ENCODE measurements around the gene ALK. TPM values are rescaled to one million over a fixed set of nuclear protein-coding genes. Genes with fewer than 3 reads are reported as not detected.
"Not testable (repeated sequence)": the region's sequence is repeated elsewhere in the genome, so short reads cannot be mapped to it uniquely, and the experiment has no call there.

ALK gene
- polyA plus RNA-seq, 1 of the 3 experiments (the other 2 are of a cell fraction) = 0.30 TPM

DNA sequence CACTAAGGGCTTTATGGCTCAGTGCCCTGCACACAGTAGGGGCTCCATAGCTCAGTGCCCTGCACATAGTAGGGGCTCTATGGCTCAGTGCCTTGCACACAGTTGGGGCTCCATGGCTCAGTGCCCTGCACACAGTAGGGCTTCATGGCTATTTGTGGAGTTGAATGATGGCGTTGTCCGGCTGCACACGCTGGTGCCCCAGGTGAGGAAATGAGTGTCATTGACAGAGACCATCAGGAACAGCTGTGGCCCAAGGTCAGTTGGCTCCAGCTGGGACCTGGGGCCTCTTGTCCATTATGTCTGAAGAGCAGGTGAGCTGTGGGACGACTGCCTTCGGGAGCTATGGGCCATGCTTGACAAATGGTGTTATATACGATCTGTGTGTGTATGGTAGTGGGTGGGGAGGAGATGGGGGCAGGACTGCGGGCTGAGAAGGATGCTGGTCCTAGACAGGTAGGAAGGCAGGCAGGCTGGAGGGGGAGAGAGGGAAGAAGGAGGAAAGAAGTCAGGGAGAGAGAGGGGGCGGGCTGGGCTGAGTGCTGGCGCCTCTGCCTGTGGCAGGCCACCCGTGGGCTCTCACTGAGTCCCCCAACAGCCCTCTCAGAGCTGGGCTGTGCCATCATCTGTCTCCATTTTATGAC, 675.5 kb downstream of the ALK start:
- CTCF ChIA-PET = interaction anchor here (0.6 kb wide), 1 partner anchor 86 kb away, joined by 3 read pairs; no protein-coding TSS in a partner anchor
- Histone ChIP-seq H3F3A (replicated peaks; ENCODE audit: insufficient read depth) (no peaks in the 10 kb centered on the region), H3K27me3 (ENCODE audit: insufficient read depth) (peaks cover 7% of the 10 kb centered on the region)

GRCh38 chr2:29245035-29245741, 676.2 kb downstream of the ALK start:
- H3K4me3 ChIP-seq (ENCODE audit: low read depth in 2 of 2, low read length in 1 of 2); H4K20me1 ChIP-seq (ENCODE audit: insufficient read depth); H3K79me2 ChIP-seq (ENCODE audit: insufficient read depth); DNase-seq; CTCF ChIA-PET; H3K36me3 ChIP-seq (replicated peaks in 1 of 2; ENCODE audit: control insufficient read depth in 1 of 2, insufficient read depth in 2 of 2, low read length in 1 of 2); H3F3A ChIP-seq (replicated peaks; ENCODE audit: insufficient read depth); H2AFZ ChIP-seq (ENCODE audit: low read depth); H3K9me3 ChIP-seq; H3K9ac ChIP-seq; H3K27ac ChIP-seq (ENCODE audit: low read depth in 2 of 2, low read length in 1 of 2); H3K4me2 ChIP-seq; H3K9me2 ChIP-seq: not testable (repeated sequence)
- Histone ChIP-seq H3K27me3 (ENCODE audit: insufficient read depth) (peaks cover 12% of the 10 kb centered on the region), H3K4me1 (ENCODE audit: control insufficient read depth in 1 of 2, insufficient read depth in 2 of 2, low read depth in 1 of 2, low read length in 1 of 2) (peaks cover 0 to 15% of the 10 kb centered on the region in 2 experiments; a peak in 1 of 4 replicates)
- 83% methylated on average over 1 of the region's 3 CpGs for WGBS (ENCODE audit: low lambda C conversion rate)
- POLR2A ChIA-PET = interaction anchor here (1.2 kb wide), 1 partner anchor 406 kb away, joined by 3 read pairs; no protein-coding TSS in a partner anchor

More for the DNA sequence above, 675.5 kb downstream of the ALK start:
- H2AFZ ChIP-seq (ENCODE audit: low read depth) = no peak overlapping the region
- no peak overlapping the region; a peak in 1 of 4 replicates for H3K27ac ChIP-seq (ENCODE audit: low read depth in 2 of 2, low read length in 1 of 2)
- POLR2A ChIA-PET = interaction anchor here (1.2 kb wide), 1 partner anchor 405 kb away, joined by 3 read pairs; no protein-coding TSS in a partner anchor
- no peaks in the 10 kb centered on the region for H3K9me3 ChIP-seq
- H4K20me1 ChIP-seq (ENCODE audit: insufficient read depth) = no peaks in the 10 kb centered on the region
- H3K79me2 ChIP-seq (ENCODE audit: insufficient read depth) = no peaks in the 10 kb centered on the region
- H3K9me2 ChIP-seq = no peaks in the 10 kb centered on the region
- DNase-seq = peak; percentile 52
- peaks cover 0 to 21% of the 10 kb centered on the region in 2 experiments; a peak in 1 of 4 replicates for H3K4me1 ChIP-seq (ENCODE audit: control insufficient read depth in 1 of 2, insufficient read depth in 2 of 2, low read depth in 1 of 2, low read length in 1 of 2)
- no peaks in the 10 kb centered on the region for H3K36me3 ChIP-seq (replicated peaks in 1 of 2; ENCODE audit: control insufficient read depth in 1 of 2, insufficient read depth in 2 of 2, low read length in 1 of 2)
- no peak overlapping the region for H3K4me2 ChIP-seq
- 88% methylated on average over 9 of the region's 10 CpGs for WGBS (ENCODE audit: low lambda C conversion rate)
- H3K4me3 ChIP-seq (ENCODE audit: low read depth in 2 of 2, low read length in 1 of 2) = no peak overlapping the region
- H3K9ac ChIP-seq = no peak overlapping the region
- no peak for TF ChIP-seq TEAD4 (IDR thresholded peaks at IDR 0.05; ENCODE audit: borderline replicate concordance, insufficient read depth)
- no peak for TF ChIP-seq POLR2AphosphoS5 (IDR thresholded peaks at IDR 0.05; ENCODE audit: low read depth, low read length)
- no peak for TF ChIP-seq USF2 (IDR thresholded peaks at IDR 0.05; ENCODE audit: borderline replicate concordance, low read depth, low read length)
- TF ChIP-seq FOXM1 (IDR thresholded peaks at IDR 0.05; ENCODE audit: low read depth) = no peak
- TF ChIP-seq SIN3A (IDR thresholded peaks at IDR 0.05; ENCODE audit: borderline replicate concordance, low read depth, low read length) = no peak
- no peak for TF ChIP-seq TCF12 (IDR thresholded peaks at IDR 0.05)
- TF ChIP-seq, protein P1, sequence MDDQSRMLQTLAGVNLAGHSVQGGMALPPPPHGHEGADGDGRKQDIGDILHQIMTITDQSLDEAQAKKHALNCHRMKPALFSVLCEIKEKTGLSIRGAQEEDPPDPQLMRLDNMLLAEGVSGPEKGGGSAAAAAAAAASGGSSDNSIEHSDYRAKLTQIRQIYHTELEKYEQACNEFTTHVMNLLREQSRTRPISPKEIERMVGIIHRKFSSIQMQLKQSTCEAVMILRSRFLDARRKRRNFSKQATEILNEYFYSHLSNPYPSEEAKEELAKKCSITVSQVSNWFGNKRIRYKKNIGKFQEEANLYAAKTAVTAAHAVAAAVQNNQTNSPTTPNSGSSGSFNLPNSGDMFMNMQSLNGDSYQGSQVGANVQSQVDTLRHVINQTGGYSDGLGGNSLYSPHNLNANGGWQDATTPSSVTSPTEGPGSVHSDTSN (IDR thresholded peaks at IDR 0.05) = no peak
- TF ChIP-seq ELF1 (IDR thresholded peaks at IDR 0.05) = no peak
- TF ChIP-seq RXRA (IDR thresholded peaks at IDR 0.05; ENCODE audit: borderline replicate concordance, low read depth) = no peak
- no peak for TF ChIP-seq GATA2 (CRISPR knock-in tag; IDR thresholded peaks at IDR 0.05)
- no peak for TF ChIP-seq RCOR1 (IDR thresholded peaks at IDR 0.05; ENCODE audit: low read length)
- no peak for TF ChIP-seq RAD21 (IDR thresholded peaks at IDR 0.05; ENCODE audit: low read length)
- no peak for TF ChIP-seq NRF1 (IDR thresholded peaks at IDR 0.05; ENCODE audit: low read depth, low read length)
- TF ChIP-seq EZH2phosphoT487 (IDR thresholded peaks at IDR 0.05; ENCODE audit: borderline replicate concordance, low read depth) = no peak
